Hematopoietic multipotent progenitor cell (in vitro differentiated cells): ENCODE results near the gene LRWD1. TPM values are rescaled to one million over a fixed set of nuclear protein-coding genes. Genes with fewer than 3 reads are reported as not detected.
A peak's percentile ranks its signal among the peaks of the same experiment; 100 is the strongest.
"Not testable (repeated sequence)": the region's sequence is repeated elsewhere in the genome, so short reads cannot be mapped to it uniquely, and the experiment has no call there.

ENCODE experiments used
- DNase-seq, 3 donors: peaks; one replicate each; pipeline ENCODE4 v3.0.0-alpha.2; 2011 to 2015; ENCODE audit warnings: low read depth in 2 of 3, low spot score in 2 of 3
- total RNA-seq: library from RNA; depleted of rRNA; stranded (reverse); fragments of >200 nt; gene quantifications from one replicate; pipeline ENCODE4 v1.2.3, GENCODE V29; 2012

The LRWD1 gene
- total RNA-seq, 1 donor: 27.7 TPM

- no peak for DNase-seq
Observed at GRCh38 chr7:102439963-102440795, 24.6 kb upstream of the LRWD1 start.

DNA sequence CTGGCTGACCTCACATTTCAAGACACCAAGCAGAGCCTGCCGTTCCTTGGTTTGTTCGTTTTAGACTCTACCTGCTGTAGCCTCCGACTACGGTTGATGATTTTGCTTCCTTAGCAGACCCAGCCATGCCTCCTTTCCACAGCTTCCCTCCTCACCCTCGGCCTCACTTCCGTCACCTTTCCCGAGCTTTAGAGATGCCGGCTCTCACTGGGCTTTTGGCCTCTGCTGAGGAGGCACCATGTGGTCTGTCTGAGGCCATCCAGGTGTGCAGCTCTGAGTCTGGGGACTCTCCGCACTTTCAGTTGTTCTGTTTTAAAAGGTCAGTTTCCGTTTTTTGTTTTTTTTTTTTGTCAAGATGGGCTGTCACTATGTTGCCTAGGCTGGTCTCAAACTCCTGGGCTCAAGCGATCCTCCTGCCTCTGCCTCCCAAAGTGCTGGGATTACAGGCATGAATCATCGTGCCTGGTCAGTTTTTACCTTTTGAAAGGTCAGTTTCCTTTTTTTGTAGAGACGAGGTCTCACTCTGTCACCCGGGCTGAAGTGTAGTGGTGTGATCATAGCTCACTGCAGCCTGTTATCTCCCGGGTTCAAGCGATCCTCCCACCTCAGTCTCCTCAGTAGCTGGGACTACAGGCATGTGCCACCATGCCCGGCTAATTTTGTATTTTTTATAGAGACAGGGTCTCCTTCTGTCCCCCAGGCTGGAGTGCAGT, 19.7 kb upstream of the LRWD1 start:
- DNase-seq: no peak

GRCh38 chr7:102445674-102446071, 19.1 kb upstream of the LRWD1 start:
- no peak for DNase-seq

GRCh38 chr7:102446387-102447156, 18.2 kb upstream of the LRWD1 start:
- DNase-seq: no peak

- DNase-seq: no peak
Observed at GRCh38 chr7:102447311-102447710, 17.5 kb upstream of the LRWD1 start.

- no peak for DNase-seq
Observed at GRCh38 chr7:102449136-102449535, 15.6 kb upstream of the LRWD1 start.

GRCh38 chr7:102450242-102450641, 14.5 kb upstream of the LRWD1 start:
- peak in 2 of 3 donors; percentile 51 to 63 for DNase-seq

GRCh38 chr7:102451371-102452054, 13.3 kb upstream of the LRWD1 start:
- DNase-seq: no peak

DNA sequence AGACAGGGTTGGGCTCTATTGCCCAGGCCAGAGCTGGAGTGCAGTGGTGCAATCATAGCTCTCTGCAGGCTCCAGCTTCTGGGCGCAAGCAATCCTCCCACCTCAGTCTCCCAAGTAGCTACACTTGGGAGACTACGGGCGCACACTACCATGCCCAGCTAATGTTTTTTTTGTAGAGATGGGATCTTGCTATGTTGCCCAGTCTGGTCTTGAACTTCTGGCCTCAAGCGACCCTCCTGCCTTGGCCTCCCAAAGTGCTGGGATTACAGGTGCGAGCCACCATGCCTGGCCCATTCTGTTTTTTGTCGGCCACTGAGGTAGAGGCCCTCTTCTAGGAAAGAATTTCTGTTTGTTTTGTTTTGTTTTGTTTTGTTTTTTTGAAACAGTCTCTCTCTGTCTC, 12.3 kb upstream of the LRWD1 start:
- no peak for DNase-seq

DNA sequence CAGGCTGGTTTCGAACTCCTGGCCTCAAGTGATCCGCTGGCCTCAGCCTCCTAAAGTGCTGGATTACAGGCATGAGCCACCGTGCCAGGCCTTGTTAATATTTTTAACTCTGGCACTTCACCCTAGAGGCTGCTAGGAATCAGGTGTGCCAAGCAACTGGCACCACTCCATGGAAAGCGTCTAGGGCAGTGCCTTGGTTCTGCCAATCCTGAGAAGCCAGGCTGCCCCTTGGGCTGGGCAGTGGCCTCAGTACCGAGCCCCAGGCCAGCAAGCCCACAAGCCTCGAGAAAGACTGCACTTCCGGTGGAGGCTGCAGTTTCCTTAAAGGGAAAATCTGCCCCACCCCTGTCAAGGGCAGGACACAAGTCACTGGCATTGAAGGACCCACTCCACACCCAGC, 11.5 kb upstream of the LRWD1 start:
- no peak for DNase-seq

DNA sequence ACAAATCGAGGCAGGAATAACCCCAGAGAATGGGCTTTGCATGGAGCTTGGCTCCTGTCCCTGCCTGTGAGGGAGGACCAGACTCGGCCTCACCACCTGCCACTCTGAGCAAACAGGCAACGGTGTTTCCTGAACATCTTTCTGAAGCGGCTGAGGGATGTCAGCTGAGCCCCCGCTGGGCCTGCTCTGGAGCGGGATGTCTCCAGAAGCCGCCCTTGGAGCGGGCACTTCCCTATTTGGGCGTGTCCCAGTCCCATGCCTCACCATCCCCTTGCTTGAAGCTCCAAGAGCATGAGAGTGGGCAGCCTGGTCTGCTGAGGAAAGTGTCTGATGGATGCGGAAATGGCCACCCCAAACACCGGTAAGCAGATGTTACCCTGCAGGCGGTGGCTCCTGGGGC, 10.3 kb upstream of the LRWD1 start:
- no peak for DNase-seq

- DNase-seq: not testable (repeated sequence)
Observed at GRCh38 chr7:102454932-102455331, 9.9 kb upstream of the LRWD1 start.

GRCh38 chr7:102455596-102455995, 9.2 kb upstream of the LRWD1 start:
- no peak for DNase-seq

DNA sequence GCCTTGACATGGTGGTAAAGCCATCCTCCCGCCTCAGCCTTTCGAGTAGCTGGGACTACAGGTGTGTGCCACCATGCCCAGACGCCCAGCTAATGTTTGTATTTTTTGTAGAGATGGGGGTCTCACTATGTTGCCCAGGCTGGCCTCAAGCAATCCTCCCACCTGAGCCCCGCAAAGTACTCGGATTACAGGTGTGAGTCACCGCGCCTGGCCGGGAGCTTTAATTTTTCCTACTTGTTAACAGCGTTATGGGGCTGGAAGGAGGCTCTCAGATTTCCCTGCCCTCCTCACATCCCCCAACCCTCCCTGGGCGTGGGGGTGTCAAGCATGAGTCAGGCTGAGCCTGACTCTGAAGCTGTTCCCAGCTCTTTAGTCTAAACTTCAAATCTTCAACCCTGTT, 8.5 kb upstream of the LRWD1 start:
- no peak for DNase-seq

GRCh38 chr7:102457352-102457924, 7.3 kb upstream of the LRWD1 start:
- no peak for DNase-seq

- DNase-seq: no peak
Observed at GRCh38 chr7:102459221-102459844, 5.5 kb upstream of the LRWD1 start.

GRCh38 chr7:102460467-102460866, 4.3 kb upstream of the LRWD1 start:
- DNase-seq: no peak

DNA sequence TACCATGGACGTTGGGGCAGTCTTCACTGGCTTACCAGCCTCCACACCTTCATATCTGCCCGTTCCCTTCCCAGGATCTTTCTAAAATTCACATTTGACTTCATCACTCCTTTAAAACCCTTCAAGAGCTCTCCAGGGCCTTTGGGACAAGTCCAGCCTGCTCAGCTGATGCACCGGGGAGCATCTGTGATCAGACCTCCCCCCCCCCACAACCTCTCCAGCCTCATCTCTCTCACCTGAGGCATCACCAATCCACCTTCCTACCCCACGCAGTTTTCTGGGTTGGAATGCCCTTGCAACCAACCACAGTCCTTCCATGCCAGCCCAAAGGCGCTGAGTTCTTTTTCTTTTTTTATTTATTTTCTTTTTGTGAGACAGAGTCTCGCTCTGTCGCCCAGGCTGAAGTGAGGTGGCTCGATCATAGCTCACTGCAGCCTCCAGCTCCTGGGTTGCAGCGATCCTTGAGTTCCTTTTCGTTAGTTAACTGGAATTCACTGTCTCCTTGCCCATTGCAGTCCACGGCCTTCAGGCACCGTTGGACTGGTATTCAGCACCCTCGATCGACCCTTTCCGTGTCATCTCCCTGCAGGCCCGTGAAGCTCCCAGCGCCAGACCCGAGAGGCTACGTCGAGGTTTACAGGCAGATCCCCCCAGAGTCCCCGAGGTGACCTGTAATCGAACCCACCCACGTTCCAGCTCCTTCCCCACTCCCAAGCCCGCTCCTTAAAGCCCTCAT, 775 bp upstream of the LRWD1 start:
- peak in 1 of 3 donors; percentile 8 for DNase-seq

GRCh38 chr7:102466097-102466496, 1.3 kb downstream of the LRWD1 start:
- DNase-seq: no peak
